ENCODE measurements around the gene DNAJC18.

DNA sequence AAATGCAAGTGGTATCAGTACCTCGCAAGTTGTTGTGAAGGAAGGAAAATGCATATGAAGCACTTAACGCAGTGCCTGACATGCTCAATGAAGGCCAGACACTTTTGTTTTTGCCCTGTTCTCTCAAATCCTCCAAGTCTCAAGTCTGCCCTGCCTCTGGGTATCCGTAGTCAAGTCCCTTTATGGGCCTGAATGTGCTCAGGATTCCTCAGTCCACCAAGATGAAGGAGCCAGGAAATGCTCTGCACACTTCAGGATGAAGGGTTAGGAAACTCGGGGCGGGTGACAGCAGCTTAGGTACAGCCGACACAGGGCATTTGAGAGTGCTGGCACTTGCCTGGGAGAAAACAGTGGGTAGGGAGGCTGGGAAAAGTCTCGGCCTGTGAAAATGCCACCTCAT is 21.9 kb upstream of the DNAJC18 start:
- TF ChIP-seq, protein P1, sequence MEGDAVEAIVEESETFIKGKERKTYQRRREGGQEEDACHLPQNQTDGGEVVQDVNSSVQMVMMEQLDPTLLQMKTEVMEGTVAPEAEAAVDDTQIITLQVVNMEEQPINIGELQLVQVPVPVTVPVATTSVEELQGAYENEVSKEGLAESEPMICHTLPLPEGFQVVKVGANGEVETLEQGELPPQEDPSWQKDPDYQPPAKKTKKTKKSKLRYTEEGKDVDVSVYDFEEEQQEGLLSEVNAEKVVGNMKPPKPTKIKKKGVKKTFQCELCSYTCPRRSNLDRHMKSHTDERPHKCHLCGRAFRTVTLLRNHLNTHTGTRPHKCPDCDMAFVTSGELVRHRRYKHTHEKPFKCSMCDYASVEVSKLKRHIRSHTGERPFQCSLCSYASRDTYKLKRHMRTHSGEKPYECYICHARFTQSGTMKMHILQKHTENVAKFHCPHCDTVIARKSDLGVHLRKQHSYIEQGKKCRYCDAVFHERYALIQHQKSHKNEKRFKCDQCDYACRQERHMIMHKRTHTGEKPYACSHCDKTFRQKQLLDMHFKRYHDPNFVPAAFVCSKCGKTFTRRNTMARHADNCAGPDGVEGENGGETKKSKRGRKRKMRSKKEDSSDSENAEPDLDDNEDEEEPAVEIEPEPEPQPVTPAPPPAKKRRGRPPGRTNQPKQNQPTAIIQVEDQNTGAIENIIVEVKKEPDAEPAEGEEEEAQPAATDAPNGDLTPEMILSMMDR (IDR thresholded peaks at IDR 0.05): no peak
- no peak for TF ChIP-seq POLR2A (IDR thresholded peaks at IDR 0.05)

Data from right lobe of liver (tissue), 4 donors.